ENCODE results near the gene IGF1R.
"Not testable (repeated sequence)": the region's sequence is repeated elsewhere in the genome, so short reads cannot be mapped to it uniquely, and the experiment has no call there.

The IGF1R gene

DNA sequence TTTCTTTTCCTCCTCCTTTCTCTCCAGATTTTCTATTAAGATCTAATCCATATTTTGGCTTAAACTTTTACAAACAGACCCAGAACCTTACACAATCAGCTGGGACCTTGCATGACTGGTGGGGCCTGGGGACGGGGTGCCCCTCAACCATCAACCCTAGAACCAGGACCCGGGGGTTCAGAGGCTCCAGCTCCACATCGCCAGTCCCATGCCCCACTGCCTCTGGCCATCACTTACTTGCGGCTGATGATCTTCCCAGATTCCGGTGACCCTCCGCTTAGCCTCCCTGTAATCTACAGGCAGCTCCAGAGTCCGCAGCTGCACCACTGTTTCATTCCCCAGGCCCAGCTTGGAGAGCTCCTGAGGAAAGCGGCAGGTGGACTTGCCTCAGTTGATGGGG is 322.5 kb downstream of the IGF1R start:
- no peak for DNase-seq

DNA sequence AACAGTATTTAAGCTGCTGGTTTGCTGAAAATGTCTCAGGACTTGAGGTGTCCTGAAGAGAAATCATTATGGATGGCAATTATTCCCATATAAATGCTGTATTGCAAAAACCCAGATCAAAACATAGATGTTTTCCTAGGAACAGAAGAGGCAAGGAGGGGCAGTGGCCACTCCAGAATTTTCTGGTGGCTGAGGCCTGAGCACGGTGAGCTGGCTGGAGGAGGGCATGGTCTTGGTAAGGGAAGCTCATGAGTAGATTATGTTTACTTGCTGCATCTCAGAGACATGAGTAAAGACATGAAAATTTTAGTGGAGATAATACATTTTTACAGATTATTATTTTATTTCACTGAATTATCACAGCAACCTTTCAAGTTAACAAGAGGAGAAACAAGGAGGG is 328.2 kb downstream of the IGF1R start:
- DNase-seq = no peak

DNA sequence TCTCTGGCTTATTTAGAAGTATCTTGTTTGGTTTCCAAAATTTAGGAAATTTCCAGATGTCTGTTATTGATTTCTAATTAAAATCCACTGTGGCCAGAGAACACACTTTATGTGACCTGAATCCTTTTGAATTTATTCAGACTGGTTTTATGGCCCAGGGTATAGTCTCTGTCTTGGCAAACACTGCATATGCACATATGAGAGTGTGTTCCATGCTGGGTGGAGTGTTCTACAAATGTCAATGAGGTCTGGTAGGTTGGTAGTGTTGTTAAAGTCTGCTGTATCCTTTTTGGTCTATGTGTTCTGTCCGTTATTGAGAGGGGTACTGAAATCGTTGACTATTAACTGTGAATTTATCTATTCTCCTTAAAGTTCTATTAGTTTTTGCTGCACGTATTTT is 329.1 kb downstream of the IGF1R start:
- DNase-seq = no peak

DNA sequence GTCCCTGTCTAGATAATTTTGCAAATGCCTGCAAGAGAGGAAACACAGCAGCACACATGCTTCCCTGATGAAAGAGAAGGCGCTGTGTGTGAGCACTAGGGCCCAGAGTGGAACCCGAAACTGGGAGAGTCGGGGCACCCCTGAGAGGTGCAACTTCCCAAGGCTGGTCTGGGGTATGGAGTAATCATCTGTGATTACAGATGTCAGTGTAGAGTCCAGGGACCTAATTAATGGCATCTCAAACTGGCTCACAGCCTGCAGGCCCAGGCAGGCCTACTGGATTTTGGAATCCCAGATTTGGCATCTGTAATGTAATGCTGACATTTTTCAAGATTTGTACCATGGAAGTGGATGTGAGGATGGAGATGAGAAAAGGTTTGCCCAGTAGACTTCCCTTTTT is 329.8 kb downstream of the IGF1R start:
- DNase-seq = no peak

DNA sequence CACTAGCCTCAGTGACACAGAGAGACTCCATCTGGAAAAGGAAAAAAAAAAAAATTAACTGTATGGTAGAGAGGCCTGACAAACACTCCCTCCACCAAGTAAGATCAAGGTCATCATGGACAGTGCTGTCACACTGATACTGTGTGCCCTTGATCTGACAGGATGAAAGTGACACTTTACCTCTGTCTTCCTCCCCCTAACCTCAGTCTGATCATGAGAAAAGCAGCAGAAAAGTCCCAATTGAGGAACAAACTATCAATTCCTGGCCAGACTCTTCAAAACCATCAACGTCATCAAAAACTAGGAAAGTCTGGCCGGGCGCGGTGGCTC is 332.5 kb downstream of the IGF1R start:
- DNase-seq = no peak

DNA sequence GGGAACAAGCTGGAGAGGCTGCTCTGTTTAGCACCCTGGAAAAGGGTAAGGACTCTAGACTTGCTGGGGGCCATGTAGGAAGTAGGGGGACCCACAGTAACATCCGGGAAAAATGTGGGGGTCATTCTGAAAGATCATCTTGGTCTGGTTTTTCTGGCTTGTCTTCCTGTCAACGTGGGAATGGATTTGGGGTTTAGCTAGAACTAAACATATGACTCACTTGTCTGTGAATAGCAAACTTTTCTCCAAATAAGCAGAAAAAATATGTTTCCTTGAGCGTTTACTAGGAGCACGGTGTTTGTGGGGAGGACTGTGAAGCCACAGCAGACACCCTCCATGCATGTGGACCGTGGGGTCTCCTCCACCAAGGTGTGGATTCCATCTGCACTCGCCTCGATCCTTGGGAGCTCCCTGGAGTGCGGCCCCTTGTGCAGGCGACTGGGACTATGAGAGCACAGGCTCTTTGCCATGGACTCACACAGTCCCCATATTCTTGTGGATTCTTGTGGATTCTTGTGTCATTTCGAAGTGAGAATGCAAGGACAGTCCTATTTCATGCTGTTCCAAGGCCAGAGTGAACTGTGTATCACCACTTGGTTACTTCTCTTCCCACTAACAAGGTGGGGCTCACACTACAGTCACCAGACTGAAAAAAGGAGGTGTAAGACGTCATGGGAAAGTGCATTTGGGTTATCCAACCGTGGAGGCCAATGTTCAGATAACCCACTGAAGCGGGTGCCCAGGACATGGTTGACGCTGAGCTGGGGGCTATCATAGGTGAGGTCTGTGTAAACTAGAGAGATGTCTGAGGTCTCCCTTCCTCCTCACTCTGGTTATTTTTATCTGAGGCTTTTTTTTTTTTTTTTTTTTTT is 333.7 kb downstream of the IGF1R start:
- DNase-seq = no peak

DNA sequence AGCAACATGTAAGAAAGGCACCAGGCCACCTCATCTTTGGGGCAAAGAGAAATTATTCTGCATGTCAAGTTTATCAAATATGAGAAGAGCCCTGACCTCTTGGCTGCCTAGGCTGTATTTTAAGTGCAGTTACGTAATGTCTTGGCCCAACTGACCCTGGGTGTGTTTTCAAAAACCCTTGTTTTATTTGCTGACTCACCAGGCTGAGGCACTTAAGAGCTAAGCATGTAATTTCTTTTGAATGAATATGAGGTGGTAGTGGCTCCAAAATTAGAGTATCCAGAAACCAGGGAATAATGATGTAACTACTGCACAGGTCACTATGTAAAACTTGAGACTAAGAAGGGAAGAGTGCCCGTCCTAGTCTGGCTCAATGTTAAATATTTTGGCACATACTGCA is 335.0 kb downstream of the IGF1R start:
- DNase-seq = no peak

DNA sequence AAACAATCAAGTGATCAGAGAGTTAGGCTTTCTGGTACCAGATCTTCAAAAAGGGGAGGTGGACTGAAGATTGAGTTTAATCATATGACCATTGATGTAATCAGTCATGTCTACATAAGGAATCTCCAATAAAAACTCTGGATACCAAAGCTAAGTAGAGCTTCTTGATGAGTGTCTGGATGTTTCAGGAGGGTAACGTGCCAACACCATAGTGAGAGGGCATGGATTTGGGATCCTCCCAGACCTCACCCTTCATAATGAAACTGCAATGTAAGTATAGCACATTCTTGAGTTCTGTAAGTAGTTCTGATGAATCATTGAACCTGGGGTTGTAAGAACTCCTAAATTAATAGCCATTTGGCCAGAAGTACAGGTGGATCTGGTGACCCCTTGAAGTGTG is 337.9 kb downstream of the IGF1R start:
- no peak for DNase-seq

DNA sequence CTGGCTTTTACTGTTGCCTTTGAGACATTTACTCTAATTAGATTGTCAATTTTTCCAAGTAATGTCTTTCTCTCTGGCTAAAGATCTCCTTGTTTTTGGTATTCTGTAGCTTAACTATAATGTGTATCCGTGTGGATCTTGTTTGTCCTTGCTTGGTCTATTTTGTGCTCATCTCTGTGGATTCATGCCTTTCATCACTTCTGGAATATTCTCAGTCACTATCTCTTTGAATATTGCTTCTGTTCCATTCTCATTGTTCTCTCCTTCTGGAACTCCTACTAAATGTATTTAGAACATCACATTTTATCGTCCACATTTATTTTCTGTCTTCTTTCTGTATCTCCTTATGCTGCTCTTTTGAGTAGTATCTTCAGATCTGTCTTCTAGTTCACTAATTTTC is 346.6 kb downstream of the IGF1R start:
- no peak for DNase-seq

DNA sequence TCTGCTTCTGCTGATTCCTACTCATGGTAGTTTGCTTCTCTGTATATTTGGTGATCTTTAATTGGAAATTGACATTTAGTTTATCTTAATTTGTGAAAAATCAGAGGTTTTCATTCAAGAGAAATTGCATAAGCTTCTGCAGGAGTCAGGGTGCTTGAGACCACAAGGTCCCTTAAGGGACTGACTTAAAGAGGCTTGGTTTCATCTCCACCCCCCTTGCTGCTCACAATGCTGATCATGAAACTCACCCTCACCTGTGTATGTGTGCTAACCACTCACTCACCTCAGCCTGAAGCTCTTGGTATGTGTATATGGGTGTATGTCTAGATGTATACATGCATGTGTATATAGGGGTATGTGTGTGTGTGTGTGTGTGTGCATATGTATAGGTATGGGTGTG is 347.8 kb downstream of the IGF1R start:
- no peak for DNase-seq

DNA sequence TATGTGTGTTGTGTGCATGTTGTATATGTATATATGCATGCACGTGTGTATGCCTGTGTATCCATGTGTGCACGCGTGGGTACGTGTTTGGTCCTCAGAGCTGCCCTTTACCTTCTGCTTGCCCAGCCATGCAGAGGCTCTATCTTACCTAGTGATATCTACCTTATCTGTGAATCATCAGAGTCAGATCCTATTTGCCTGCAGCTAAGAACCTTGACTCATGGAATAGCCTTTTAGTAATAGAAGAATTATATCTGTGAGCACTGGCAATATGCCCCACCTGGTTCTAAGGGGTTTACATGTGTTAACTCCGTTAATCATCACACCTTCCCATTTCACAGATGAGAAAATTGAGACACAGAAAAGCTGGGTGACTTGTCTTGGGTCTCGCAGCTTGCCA is 348.3 kb downstream of the IGF1R start:
- no peak for DNase-seq

DNA sequence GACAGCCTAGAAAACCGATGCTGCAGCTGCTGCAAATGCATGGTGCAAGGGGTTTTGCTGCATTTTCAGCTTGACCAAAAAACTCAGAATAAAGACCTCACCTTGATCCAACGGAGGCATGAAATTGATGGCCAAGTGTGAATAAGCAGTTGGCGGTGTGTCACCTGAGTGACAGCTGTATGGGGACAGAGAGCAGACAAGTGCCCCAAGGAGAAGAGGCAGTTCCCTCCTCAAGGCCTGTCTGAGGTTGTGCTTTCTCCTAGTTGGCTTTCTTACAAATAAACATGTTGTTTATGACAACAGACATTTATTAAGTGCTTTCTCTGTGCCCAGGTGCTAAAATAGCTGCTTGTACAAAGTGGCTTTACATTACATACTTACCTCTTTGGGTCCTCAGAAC is 349.0 kb downstream of the IGF1R start:
- DNase-seq = no peak

DNA sequence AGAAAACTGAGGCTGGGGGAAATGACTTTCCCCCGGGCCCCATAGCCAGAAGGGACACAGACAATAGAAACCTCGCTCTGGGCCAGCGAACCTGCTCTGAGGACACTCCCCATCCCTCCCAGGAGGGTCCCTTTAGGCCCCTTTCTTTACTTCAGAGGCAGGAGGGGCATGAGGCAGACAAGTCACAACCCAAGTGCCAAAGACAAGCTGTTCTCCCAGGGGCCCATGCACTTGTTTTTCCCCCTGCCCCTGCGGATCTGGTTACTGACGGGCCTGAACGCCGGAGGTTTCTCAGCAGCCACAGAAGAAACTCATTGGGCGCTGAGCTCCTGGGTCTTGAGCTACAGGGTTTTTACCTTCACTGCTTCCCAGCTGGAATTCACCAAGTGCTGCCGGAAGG is 349.4 kb downstream of the IGF1R start:
- no peak for DNase-seq

DNA sequence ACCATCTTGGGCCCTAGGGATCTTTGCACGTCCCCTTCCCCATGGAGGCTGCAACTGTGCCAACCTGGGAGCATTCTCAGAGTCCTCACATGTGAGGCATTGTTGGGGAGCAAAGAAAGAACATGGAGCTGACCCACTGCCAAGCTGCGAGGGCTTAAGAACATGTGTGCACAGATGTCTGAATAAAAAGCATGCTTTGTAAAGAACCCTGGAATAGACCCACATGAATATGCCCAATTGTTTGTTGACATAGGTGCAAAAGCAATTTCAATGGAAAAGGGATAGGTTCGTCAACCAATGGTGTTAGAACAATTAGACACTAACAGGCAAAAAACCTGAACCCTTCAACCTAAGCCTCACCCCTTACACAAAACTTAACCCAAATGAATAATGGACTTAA is 349.9 kb downstream of the IGF1R start:
- no peak for DNase-seq

DNA sequence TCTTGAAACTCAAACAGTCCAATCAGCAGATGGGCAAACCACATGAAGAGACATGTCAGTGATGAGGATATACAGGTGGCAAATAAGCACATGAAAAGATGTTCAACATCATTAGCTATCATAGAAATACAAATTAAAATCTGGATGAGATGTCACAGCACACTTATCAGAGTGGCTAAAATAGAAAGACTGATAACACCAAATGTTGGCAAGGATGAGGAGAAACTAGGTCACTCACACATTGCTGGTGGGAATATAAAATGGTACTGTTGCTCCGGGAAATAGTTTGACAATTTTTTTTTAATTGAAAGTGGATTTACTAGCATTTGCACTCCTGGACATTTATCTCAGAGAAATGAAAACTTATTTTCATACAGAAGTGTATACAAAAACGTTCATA is 350.9 kb downstream of the IGF1R start:
- DNase-seq = no peak

DNA sequence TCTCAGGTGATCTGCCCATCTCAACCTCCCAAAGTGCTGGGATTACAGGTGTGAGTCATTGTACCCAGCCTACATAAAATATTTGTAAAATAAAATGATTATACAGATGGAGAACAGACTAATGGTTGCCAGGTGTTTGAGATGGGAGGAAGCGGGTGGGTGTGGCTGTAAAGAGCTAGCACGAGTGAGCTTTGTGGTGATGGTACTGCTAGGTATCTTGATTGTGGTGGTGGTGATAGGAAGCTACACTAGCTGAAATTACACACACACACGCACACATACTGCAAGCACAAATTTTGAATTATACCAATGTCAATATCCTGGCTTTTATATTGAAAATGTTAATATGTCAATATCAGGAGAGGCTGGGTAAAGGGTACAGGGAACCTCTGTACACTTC is 353.9 kb downstream of the IGF1R start:
- no peak for DNase-seq

DNA sequence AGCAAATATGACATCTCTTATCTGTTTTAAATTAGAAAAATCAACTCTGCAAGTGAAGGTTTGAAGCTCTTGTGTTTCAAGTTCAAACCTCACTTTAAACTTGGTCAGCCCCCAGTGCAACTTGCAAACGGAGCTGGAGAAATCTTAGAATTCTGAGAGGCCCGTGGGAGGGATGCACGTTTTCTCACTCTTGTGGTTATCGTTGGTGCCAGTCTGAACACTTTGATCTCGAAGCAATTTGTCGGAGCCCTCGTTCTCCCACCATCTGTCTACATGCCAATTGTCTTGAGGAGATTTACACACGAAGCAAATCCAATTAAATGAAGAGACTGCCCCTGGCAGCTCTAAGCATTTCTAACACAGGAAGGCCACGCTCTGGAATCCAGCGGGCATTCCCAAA is 355.0 kb downstream of the IGF1R start:
- not testable (repeated sequence) for DNase-seq

DNA sequence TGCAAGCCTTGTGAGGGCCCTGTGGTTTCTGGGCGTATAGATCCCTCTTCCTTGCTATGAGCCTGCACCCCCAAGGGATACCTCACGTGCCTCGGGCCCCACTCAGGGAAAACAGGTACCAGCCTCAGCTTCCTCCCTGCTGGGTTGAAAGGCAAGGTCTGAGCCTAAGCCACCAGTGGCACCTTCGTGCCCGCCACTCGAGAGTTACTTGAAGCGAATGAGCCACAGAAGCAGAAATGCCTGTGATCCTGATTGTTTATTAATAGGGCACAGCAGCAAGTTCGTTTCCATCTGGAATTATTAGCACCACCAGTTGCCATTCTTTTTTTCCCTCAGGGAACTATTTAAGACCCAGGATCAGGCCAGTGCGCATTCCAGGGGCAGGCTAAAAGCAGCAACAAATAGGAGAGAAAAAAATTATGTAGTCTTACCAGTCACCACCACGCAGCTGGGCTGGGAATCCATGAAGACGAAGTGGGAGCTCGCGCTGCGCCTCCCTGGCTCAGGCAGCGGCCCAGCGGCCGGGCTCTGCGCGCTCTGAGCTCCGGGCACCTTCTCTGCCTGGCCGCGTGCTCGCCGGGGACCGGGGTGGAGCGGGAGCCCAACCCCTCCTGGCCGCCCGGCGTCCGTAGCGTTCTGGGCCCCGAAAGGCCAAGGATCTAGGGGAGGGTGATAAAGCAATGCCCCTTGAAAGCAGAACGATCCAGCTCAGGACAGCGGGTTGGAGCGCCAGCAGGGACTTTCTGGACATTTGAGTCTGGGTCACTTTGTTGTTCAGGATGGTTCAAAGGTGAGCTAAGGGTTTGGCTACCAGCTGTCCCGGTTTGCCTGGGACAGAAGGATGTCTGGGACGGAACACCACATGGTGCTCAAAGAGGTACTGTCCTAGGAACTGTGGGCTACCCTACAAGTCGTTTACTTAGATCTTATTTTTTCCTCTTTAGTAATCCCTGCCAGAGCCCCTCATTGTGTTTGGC is 356.9 kb downstream of the IGF1R start:
- not testable (repeated sequence) for DNase-seq

DNA sequence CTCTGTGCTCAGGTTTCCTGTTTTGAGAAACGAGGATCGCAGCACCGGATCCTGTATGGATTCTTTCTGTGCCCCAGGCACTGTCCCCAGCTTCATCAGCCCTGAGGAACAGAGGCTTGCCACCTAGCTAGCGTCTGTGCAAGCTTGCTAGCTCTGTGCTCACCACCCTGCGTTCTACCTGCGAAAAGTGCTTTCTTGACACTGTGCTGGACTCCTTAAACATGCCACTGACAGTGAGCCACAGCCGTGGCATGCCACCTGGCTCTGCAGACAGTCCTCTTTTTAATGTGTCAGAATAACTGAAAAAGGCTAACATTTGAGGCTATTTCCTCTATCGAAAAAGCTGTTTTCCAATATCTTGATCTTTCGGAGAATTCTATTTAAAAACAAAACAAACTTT is 357.8 kb downstream of the IGF1R start:
- no peak for DNase-seq

DNA sequence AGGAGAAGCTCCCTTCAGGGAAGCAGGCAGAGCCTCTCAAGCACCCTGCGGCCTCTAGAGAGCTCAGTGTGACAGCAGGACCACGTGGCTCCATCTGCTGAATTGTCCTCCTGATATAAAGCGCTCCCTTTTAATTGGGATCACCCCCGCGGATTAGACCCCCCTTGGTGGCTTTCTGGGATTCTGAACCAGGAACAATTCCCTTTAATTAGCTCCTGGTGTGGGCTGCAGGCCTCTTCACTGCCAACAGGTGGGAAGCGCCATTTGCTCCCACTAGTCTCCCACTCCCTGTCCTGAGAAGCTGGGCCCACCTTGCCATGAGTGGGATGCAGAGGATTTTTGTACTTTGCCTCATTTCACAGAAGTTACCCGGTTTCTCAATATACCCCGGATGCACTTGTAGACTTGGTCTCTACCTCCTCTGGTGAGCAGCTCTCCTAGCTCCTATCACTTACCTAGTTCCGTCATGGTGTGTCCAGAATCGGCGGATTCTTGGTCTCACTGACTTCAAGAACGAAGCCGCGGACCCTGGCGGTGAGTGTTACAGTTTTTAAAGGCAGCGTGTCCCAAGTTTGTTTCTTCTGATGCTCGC is 358.7 kb downstream of the IGF1R start:
- DNase-seq = no peak

DNA sequence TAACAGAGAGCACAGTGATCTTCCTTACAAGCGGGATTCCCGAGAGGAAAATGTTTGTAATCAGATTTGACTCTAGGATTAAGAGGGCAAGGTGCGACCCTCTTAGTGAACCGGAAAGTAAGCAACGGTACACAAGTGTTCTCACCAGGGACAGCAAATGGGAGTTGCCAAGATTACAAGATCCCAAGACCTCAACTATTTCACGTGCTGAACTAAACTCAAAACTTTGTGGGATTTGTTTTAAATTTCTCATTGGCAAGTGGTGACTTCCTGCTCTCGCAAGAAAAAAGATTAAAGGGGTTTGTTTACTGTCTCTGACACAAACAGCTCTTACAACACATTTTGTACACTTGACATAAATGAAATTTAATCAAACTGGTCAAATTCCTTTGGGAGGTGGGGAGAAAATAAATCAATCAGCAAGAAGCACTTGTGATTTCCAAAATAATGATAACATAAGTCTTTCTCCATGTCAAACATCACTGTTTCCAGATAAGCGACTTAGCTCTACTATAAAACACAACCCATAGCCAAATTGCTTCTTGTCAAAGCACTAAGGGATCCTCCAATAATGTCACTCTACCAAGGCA is 361.5 kb downstream of the IGF1R start:
- DNase-seq = no peak

DNA sequence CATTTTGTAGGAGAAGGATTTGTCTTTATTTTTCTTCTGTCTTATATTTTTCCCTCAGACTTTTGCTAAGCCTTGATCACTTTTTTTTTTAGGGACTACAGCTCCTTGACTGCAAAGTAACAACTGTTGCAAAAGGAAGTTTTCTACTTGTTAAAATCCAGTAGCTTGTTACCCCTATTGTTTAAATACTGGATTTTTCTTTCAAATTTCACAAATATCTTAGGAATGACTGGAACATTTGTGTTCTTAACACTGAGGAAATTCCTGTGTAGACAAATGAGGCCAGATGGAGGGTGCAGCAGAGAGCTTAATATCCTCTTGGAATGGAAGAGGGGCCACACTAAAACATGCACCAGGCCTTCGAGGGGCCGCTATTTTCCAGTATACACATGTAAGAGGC is 362.4 kb downstream of the IGF1R start:
- no peak for DNase-seq
